ENCODE data around the gene STAG3.
"Not testable (repeated sequence)": the region's sequence is repeated elsewhere in the genome, so short reads cannot be mapped to it uniquely, and the experiment has no call there.

STAG3 gene, protein sequence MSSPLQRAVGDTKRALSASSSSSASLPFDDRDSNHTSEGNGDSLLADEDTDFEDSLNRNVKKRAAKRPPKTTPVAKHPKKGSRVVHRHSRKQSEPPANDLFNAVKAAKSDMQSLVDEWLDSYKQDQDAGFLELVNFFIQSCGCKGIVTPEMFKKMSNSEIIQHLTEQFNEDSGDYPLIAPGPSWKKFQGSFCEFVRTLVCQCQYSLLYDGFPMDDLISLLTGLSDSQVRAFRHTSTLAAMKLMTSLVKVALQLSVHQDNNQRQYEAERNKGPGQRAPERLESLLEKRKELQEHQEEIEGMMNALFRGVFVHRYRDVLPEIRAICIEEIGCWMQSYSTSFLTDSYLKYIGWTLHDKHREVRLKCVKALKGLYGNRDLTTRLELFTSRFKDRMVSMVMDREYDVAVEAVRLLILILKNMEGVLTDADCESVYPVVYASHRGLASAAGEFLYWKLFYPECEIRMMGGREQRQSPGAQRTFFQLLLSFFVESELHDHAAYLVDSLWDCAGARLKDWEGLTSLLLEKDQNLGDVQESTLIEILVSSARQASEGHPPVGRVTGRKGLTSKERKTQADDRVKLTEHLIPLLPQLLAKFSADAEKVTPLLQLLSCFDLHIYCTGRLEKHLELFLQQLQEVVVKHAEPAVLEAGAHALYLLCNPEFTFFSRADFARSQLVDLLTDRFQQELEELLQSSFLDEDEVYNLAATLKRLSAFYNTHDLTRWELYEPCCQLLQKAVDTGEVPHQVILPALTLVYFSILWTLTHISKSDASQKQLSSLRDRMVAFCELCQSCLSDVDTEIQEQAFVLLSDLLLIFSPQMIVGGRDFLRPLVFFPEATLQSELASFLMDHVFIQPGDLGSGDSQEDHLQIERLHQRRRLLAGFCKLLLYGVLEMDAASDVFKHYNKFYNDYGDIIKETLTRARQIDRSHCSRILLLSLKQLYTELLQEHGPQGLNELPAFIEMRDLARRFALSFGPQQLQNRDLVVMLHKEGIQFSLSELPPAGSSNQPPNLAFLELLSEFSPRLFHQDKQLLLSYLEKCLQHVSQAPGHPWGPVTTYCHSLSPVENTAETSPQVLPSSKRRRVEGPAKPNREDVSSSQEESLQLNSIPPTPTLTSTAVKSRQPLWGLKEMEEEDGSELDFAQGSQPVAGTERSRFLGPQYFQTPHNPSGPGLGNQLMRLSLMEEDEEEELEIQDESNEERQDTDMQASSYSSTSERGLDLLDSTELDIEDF

DNA sequence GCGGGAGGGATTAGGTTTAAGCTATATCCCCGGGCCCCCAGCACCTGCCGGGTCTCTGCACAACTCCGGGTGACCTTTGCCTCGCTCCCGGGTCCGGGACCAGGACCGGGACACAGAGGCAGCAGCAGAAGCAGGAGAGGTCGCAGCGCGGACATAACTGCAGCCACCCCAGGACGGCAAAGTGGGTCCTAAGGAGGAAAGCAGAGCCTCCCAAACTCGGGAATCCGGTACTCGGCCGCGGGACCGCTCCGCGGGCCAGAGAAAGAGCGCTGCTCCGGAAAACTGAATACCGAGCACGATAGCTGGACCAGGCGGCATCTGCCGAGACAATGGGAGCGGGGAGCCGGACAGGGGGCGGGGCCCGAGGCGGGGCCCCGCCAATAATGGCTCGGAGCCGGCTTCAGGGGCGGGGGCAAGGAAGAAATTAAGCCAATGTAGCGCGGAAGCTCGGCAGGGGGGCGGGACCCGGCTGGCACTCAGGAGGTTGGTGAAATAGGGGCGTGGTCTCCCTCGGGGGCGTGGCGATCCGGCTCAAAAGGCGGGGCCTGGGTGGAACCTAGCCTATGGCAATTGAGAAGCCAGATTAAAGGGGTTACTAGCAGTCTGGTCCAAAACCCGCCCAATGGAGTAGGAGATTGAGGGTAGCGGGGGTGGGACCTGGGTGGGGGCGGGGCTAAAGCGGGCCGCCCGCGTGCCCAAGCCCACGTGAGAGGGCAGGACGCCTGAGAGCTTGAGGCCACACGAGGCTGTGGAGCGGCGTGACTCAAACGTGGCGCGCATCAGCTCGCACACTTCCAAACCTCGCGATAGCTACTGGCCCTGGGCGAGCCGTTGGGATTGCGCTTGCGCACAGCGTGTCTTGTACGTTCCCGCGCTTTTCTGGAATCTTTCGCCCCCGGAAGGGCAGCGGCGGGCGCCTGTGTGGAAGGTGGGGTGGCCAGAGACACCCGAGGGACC lies at the start of gene STAG3, which contains the start of gene GPC2:
Gene STAG3 (plus strand): TSS at position 874 of the 957 bp plus-strand sequence. CDS start 2,639 bp downstream, outside the sequence.
Gene GPC2 (minus strand): TSS at position 337 of the 957 bp plus-strand sequence. CDS start 182 bp downstream, at position 155.
- peak; percentile 99 for DNase-seq (ENCODE audit: low read depth, low spot score)

GRCh38 chr7:100128637-100128963 lies 49.1 kb upstream of the STAG3 start:
- DNase-seq (ENCODE audit: low read depth, low spot score): no peak

DNA sequence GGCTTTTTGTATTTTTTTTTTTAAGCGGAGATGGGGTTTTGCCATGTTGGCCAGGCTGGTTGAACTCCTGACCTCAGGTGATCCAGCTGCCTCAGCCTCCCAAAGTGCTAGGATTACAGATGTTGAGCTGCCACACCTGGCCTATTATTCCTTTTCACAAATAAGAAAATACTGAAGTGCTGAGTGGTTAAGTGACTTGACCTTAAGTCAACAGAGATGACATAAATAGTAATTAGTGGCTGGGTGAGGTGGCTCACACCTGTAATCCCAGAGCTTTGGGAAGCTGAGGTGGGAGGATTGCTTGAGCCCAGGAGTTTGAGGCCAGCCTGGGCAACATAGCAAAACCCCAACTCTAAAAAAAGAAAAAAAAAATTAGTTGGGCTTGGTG lies 47.5 kb upstream of the STAG3 start:
- not testable (repeated sequence) for DNase-seq (ENCODE audit: low read depth, low spot score)

GRCh38 chr7:100130608-100131453 lies 46.9 kb upstream of the STAG3 start:
- DNase-seq (ENCODE audit: low read depth, low spot score): peak; percentile 91

GRCh38 chr7:100132126-100132525 lies 45.6 kb upstream of the STAG3 start:
- no peak for DNase-seq (ENCODE audit: low read depth, low spot score)

GRCh38 chr7:100132697-100133151 lies 45.0 kb upstream of the STAG3 start:
- peak; percentile 80 for DNase-seq (ENCODE audit: low read depth, low spot score)

- DNase-seq (ENCODE audit: low read depth, low spot score): no peak
Measured at GRCh38 chr7:100137851-100138760, 39.6 kb upstream of the STAG3 start.

GRCh38 chr7:100141555-100141949 lies 36.2 kb upstream of the STAG3 start:
- no peak for DNase-seq (ENCODE audit: low read depth, low spot score)

GRCh38 chr7:100142461-100142860 lies 35.3 kb upstream of the STAG3 start:
- DNase-seq (ENCODE audit: low read depth, low spot score): no peak

- DNase-seq (ENCODE audit: low read depth, low spot score): not testable (repeated sequence)
Measured at GRCh38 chr7:100146350-100146749, 31.4 kb upstream of the STAG3 start.

DNA sequence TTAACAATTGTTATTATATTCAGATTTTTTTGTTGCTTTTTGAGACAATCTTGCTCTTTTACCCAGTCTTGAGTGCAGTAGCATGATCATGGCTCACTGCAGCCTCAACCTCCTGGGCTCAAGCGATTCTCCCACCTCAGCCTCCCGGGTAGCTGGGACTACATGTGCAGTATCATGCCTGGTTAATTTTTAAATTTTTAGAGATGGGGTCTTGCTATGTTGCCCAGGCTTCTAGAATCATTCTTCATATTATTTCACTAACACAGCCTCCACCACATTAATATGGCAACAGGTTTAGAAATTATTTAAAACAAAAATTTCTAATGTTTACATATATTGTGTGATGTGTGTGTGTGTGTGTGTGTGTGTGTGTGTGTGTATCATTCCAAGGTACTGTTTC lies 30.4 kb upstream of the STAG3 start:
- no peak for DNase-seq (ENCODE audit: low read depth, low spot score)

DNA sequence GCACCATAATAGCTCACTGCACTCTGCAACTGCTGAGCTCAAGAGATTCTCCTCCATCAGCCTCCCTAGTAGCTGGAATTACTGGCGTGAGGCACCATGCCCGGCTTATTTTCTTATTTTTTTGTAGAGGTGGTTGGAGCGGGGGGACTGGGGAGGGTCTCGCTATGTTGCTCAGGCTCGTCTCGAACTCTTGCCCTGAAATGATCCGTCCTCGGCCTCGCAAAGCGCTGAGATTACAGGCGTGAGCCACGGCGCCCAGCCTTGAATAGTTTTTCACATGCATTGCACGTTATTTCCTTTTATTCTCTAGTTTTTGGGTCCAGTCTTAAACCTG lies 29.5 kb upstream of the STAG3 start:
- no peak for DNase-seq (ENCODE audit: low read depth, low spot score)

DNA sequence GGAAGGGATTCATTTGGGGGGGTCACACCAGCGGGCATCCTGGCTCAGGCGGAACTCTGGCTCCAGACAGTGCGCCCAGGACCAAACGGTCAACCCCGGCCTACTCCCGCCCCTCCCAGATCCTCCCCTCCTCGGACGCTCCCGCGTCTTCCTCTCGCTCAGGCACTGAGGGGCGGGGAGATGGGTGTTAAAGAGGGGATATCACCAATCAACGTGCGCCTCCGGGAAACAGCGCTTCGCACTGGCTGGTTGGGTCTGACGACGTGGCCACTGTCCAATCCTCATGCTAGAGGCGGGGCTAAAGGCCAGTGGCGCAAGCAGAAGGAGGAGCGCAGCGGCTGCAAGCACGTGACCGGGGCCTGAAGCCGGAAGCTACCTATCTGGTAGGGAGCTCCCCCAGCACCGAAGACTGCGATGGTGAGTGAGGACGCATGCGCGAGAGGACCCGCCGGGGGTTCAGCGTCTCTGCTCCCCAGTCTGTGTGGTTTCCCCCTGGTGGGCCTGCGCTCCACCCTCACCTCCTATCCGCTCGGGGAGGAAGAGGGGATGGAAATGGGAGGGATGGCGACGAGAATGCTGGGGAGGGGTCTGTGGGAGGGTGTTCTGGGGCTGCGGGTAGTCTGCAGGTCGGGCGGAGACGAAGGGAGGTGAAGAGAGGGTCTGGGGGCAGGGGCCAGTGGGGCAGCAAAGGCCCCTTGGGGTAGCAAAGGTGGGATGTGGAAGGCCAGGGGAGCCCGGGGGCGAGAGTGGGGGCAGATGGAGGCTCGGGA lies 29.0 kb upstream of the STAG3 start, which contains the start of gene LAMTOR4:
Gene LAMTOR4 (plus strand): TSS at position 360 of the 770 bp plus-strand sequence. CDS start 55 bp downstream, at position 415.
- peak; percentile 100 for DNase-seq (ENCODE audit: low read depth, low spot score)

- DNase-seq (ENCODE audit: low read depth, low spot score): no peak
Measured at GRCh38 chr7:100152404-100152803, 25.3 kb upstream of the STAG3 start.

DNA sequence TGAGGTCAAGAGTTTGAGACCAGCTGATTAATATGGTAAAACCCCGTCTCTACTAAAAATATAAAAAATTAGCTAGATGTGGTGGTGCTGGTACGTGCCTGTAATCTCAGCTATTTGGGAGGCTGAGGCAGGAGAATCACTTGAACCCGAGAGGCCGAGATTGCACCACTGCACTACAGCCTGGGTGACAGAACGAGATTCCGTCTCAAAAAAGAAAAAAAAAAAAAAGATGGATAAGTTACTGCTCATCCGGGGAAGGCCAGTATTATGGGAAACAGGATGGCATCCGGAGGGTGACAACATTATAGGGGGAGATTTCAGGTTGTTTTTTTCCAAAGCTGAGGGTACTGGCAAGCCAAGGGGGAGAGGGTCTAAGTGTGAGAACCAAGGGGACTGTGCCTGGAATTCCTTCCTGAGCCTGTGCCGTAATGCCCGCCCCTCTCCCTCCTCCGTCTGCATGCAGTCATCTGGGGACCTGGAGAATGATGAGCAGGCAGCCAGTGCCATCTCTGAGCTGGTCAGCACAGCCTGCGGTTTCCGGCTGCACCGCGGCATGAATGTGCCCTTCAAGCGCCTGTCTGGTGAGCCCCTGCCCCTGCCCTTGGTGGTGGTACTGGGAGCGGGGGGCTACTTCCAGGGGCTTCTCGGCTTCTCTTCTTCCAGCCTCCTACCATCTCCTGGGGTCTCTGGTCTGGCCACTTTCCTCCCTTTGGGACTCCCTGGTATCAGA lies 24.6 kb upstream of the STAG3 start:
- no peak for DNase-seq (ENCODE audit: low read depth, low spot score)

- no peak for DNase-seq (ENCODE audit: low read depth, low spot score)
Measured at GRCh38 chr7:100153708-100154535, 23.8 kb upstream of the STAG3 start.

Measured in ELF-1 (cell line).